GM12873 (cell line): ENCODE data around the gene SLC6A3.

Experiments
- CTCF ChIP-seq: IDR thresholded peaks from 2 replicates; pipeline ENCODE4 v1.5.1; 2012; ENCODE audit warnings: low read depth, mild to moderate bottlenecking, moderate library complexity, low read length, control low read depth; ENCODE audit not compliant: insufficient read depth; ENCODE audit errors: missing control alignments

The SLC6A3 gene

DNA sequence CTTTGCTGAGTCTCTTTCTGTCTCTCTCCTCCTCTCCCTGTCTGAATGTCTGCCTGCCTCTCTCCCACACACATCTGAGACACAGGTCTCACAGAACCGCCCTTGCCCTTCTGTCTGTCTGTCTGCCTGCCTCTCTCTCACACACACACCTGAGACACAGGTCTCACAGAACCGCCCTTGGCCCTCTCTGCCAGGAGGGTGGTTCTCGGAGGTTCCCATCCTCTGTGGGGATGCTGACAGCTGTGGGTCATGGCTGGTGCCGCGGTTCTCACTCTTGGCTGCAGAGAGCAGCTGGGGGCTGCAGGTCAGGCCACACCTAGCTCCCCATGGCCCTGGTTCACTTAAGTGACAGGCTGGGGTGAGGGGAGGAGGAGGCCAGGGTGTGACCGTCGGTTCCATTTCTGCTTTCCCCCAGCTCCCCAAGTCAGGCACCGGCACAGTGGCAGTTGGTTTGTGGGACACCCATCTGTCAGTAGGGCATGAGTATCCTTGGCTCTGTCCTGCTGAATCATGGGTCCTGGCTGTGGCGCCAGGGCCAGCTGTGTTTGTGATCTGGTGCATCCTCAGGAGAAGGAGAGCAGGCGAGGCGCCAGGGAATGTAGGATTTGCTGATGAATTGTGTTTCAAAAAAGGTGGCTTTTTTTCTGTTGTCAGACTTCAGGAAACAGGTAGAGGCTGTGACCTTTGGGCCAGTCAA lies 58.0 kb downstream of the SLC6A3 start:
- TF ChIP-seq CTCF: no peak

- no peak for TF ChIP-seq CTCF
Measured at GRCh38 chr5:1386274-1386717, 58.9 kb downstream of the SLC6A3 start.

DNA sequence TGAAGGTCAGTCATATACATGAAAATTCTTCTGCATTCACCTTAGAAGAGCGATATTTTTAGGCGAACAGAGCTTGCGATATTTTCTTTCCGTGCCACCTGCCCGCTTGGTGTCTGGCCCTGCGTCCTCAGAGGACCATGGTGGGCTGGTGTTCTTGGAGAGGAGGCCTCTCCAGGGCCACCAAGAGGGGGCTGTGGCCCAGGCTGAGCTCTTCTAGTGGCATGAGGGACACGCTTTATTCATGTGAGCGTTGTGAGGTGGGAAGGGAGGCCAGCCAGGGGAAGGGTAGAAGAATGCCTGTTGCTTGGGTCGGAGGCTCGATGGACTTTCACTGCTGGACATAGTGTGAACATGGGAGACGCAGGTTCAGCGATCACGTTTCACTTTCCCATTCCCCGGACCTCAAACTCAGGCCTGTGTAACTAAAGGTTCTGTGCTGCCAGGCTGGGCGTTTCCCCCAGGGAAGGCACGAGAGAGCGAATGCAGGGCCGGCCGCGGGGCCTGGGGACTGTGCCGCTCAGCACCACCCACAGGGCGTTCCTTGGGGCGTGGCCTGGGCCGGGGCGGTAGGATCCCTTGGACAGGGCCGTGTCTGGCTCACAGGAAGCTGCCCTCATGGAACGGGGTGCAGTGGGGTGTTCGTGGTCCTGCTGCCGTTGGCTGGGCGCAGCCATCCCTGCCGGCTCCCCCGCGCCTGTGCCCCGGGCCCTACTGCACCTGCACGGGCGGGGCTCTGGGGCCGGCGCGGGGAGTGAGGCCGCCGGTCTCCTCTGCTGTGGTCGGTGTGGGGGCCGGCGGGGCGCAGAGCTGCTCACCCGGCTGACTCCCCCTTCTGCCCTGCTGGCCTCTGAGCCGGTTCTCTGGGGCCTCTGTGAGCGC lies 59.6 kb downstream of the SLC6A3 start:
- no peak for TF ChIP-seq CTCF

DNA sequence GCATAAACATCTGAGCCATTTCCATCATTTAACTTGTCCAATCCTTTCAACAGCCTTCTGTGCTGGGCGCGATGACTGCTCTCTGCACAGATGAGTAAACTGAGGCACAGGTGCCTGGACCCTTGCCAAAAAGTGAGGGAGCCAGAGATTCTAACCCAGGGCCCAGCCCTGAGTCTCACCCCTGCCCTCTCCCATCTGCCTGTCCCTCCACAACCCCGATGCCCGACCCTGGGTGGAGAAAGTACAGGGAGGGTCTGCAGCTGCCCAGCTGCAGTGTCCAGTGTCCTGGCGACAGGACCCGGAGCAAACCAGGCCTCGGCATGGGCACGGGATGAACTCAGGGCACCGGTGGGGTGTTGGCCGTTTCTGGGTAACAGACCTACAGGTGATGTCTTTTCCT lies 60.7 kb downstream of the SLC6A3 start:
- TF ChIP-seq CTCF: no peak

DNA sequence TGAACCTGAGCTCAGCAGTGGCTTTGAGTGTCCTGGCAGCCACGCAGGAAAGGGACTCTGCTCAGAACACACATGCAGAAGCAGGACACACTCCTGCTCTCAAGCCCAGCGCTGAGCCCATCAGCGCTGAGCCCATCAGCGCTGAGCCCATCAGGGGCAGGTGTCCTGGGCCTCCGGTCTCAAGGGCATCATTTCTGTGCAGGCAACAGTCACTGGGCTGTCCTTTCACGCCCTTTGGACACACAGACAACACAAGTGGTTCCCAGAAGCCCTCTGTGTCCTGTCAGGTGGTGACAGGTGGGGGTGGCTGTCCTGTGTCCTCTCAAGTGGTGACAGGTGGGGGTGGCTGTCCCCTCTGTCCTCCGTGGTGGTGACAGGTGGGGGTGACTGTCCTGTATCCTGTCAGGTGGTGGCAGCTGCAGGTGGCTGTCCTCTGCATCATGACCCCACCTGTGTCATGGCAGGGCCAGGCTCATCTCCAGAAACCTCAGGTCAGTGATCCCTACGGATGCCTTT lies 61.3 kb downstream of the SLC6A3 start:
- TF ChIP-seq CTCF: no peak

GRCh38 chr5:1383344-1383743 lies 61.9 kb downstream of the SLC6A3 start:
- TF ChIP-seq CTCF: no peak

- TF ChIP-seq CTCF: no peak
Measured at GRCh38 chr5:1382248-1382700, 63.0 kb downstream of the SLC6A3 start.
